Activated CD8-positive, alpha-beta T cell treated with anti-CD3 and anti-CD28 coated beads, Interleukin-2, amount 10 ng/mL, durations not matched to agents 7 days and 5 days (primary cell): ENCODE measurements around the gene GNA12. TPM values are rescaled to one million over a fixed set of nuclear protein-coding genes. Genes with fewer than 3 reads are reported as not detected.

Experiments
- ATAC-seq: fragments of 150-1000 bp; cut with Tn5 transposase; one replicate; pipeline ENCODE4 v1.10.0; 2021; ENCODE audit warnings: moderate library complexity
- CTCF ChIA-PET: fragments of 350-600 bp; sonication (Branson Sonifier 250); formaldehyde crosslinking; loops from one replicate; lab custom pipeline; 2021; ENCODE audit warnings: antibody characterized with exemption; lab: Charles Lee
- POLR2A ChIA-PET: fragments of 350-600 bp; sonication (Branson Sonifier 250); formaldehyde crosslinking; loops from one replicate; lab custom pipeline; 2021; ENCODE audit warnings: antibody characterized with exemption; lab: Charles Lee
- DNase-seq: peaks from one replicate; pipeline ENCODE4 v3.0.0-alpha.2; 2020
- H3K27ac Mint-ChIP-seq: one replicate; pipeline ENCODE4 v1.8.0; 2021; ENCODE audit warnings: mild to moderate bottlenecking, mixed read lengths
- H3K27me3 Mint-ChIP-seq: one replicate; pipeline ENCODE4 v1.8.0; 2021; ENCODE audit warnings: low read depth, mixed read lengths
- H3K36me3 Mint-ChIP-seq: one replicate; pipeline ENCODE4 v1.8.0; 2021; ENCODE audit warnings: low read depth, mixed read lengths
- H3K4me1 Mint-ChIP-seq: one replicate; pipeline ENCODE4 v1.8.0; 2021; ENCODE audit warnings: low read depth, mixed read lengths
- H3K4me3 Mint-ChIP-seq: one replicate; pipeline ENCODE4 v1.8.0; 2021; ENCODE audit warnings: mild to moderate bottlenecking, mixed read lengths
- H3K9me3 Mint-ChIP-seq: one replicate; pipeline ENCODE4 v1.8.0; 2022; ENCODE audit warnings: mixed read lengths; ENCODE audit not compliant: insufficient read depth
- total RNA-seq, 2 experiments: library from RNA; stranded (reverse); gene quantifications; one replicate each; pipeline ENCODE4 v1.2.3, GENCODE V29; 2021

The GNA12 gene
- total RNA-seq, 2 experiments from 2014 or later: 17.9 to 18.1 TPM

DNA sequence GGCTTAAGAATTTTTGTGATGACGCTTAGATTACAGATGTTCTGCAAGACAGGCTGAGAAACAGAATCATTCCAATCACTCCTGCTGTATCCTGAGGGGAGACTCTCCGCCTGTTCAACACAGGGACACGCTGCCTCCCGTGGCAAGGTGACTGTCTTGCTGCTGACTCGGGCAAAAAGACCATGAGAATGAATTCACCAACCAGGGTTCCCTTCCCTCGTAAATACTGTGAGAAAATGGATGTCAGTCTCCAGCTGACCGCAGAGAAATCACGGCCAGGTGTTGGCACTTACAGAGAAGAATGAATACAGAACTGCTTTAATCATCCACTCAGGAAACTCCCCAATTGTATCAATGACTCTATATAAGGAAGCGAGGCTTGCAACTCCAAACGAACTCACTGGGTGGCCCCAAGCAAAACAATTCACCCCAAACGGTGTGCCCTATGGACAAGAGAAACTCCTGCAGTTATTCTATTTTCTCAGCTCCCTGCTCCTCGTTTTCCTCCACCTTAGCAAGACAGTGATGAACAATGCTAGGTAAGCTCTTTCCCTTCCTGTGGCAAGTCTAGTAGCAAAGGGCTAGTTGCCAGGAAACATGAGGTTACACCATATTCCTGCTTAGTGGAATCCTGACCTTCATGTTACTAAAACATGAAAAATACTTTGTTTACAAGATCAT is 22.8 kb downstream of the GNA12 start:
- H3K4me1 Mint-ChIP-seq: peaks cover 16% of the 10 kb centered on the region
- ChIA-PET POLR2A (no interaction called here), CTCF (interaction anchor here (1.3 kb wide), 1 partner anchor 8 kb away, joined by 3 read pairs; no protein-coding TSS in a partner anchor)
- no peaks in the 10 kb centered on the region for H3K27me3 Mint-ChIP-seq
- ATAC-seq: no peak
- DNase-seq: no peak
- no peak overlapping the region for H3K27ac Mint-ChIP-seq
- no peaks in the 10 kb centered on the region for H3K36me3 Mint-ChIP-seq
- H3K4me3 Mint-ChIP-seq: no peak overlapping the region
- no peaks in the 10 kb centered on the region for H3K9me3 Mint-ChIP-seq

DNA sequence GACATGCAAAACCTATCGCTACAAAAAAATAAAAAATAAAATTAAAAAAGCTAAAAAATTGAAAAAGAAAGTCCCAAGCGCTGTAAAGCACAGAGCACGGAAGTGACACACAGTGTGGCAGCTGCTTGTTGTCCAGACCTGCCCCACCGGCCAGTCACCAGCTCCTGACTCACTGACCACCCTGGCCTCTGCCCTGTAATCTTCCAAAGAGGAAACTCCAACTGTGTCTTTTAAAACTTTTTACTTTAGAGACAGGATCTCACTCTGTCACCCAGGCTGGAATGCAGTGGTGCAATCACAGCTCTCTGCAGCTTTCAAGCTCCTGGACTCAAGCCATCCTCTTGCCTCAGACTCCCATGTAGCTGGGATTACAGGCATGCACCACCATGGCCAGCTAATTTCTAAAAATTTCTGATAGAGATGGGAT is 23.6 kb downstream of the GNA12 start:
- ChIA-PET CTCF (interaction anchor here (1.2 kb wide), 1 partner anchor 101 kb away, joined by 3 read pairs; no protein-coding TSS in a partner anchor), POLR2A (no interaction called here)
- ATAC-seq (no peak), DNase-seq (no peak)
- Mint-ChIP-seq H3K36me3 (no peaks in the 10 kb centered on the region), H3K4me3 (no peak overlapping the region), H3K27ac (no peak overlapping the region), H3K4me1 (peaks cover 16% of the 10 kb centered on the region), H3K9me3 (no peaks in the 10 kb centered on the region), H3K27me3 (no peaks in the 10 kb centered on the region)

- Mint-ChIP-seq H3K4me3 (no peak overlapping the region), H3K27ac (no peak overlapping the region), H3K27me3 (no peaks in the 10 kb centered on the region), H3K4me1 (peaks cover 13% of the 10 kb centered on the region), H3K36me3 (no peaks in the 10 kb centered on the region), H3K9me3 (no peaks in the 10 kb centered on the region)
- ChIA-PET CTCF (interaction anchor here (1.2 kb wide), 1 partner anchor 101 kb away, joined by 3 read pairs; no protein-coding TSS in a partner anchor), POLR2A (no interaction called here)
- ATAC-seq: no peak
- DNase-seq: no peak
Measured at GRCh38 chr7:2819954-2820397, 24.1 kb downstream of the GNA12 start.

- DNase-seq: no peak
- ChIA-PET POLR2A (interaction anchor here (0.9 kb wide), 1 partner anchor 207 kb away, joined by 3 read pairs; no protein-coding TSS in a partner anchor), CTCF (interaction anchor here (1.2 kb wide), 1 partner anchor 100 kb away, joined by 3 read pairs; no protein-coding TSS in a partner anchor)
- Mint-ChIP-seq H3K27ac (no peak overlapping the region), H3K4me3 (no peak overlapping the region), H3K4me1 (peaks cover 7% of the 10 kb centered on the region), H3K36me3 (no peaks in the 10 kb centered on the region), H3K9me3 (no peaks in the 10 kb centered on the region), H3K27me3 (no peaks in the 10 kb centered on the region)
- no peak for ATAC-seq
Measured at GRCh38 chr7:2819161-2819953, 24.8 kb downstream of the GNA12 start.

- CTCF ChIA-PET: no interaction called here
- Mint-ChIP-seq H3K36me3 (no peaks in the 10 kb centered on the region), H3K4me3 (no peak overlapping the region), H3K27me3 (no peaks in the 10 kb centered on the region), H3K9me3 (no peaks in the 10 kb centered on the region), H3K27ac (no peak overlapping the region), H3K4me1 (peaks cover 5% of the 10 kb centered on the region)
- POLR2A ChIA-PET: interaction anchor here (0.9 kb wide), 1 partner anchor 206 kb away, joined by 3 read pairs; no protein-coding TSS in a partner anchor
- DNase-seq (no peak), ATAC-seq (no peak)
Measured at GRCh38 chr7:2818653-2819052, 25.5 kb downstream of the GNA12 start.

DNA sequence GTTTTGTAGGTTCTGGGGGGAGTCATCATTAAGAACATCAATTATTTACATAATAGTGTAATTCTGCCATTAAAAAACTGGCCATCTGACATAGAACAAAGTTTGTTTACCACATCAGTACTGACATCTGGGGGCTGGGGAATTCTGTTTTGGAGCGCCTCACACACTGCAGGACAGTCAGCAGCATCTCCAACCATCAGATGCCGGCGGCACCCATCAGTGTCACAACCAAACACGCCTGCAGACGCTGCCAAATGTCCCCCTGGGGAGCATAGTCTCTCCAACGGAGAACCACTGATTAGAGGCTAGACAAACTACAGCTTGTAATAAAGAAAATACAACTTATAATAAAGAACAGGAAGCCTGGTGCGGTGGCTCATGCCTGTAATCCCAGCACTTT is 26.0 kb downstream of the GNA12 start:
- ChIA-PET CTCF (no interaction called here), POLR2A (no interaction called here)
- peaks cover 5% of the 10 kb centered on the region for H3K4me1 Mint-ChIP-seq
- H3K36me3 Mint-ChIP-seq: no peaks in the 10 kb centered on the region
- H3K9me3 Mint-ChIP-seq: no peaks in the 10 kb centered on the region
- H3K27ac Mint-ChIP-seq: no peak overlapping the region
- DNase-seq (no peak), ATAC-seq (no peak)
- no peaks in the 10 kb centered on the region for H3K27me3 Mint-ChIP-seq
- no peak overlapping the region for H3K4me3 Mint-ChIP-seq

- CTCF ChIA-PET: no interaction called here
Measured at GRCh38 chr7:2817456-2817855, 26.7 kb downstream of the GNA12 start.

DNA sequence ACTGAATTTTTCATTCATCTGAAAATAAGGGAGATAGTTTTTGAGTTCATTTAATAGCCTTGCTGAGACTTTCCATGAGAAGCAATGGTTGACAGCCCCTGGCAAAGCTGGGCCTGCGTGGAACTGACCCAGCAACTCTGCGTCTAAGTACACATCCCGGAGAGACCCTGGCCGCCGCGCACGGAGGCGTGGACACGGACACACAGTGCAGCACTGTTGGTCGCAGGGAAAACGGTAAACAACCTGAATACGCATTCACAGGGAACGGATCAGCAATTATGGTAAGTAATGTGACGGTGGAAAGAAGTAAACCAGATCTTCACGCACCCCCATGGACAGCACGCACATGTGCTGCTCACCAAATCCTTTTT is 28.2 kb downstream of the GNA12 start:
- Mint-ChIP-seq H3K27ac (no peak overlapping the region), H3K4me3 (no peak overlapping the region), H3K27me3 (no peaks in the 10 kb centered on the region), H3K4me1 (no peaks in the 10 kb centered on the region), H3K9me3 (no peaks in the 10 kb centered on the region), H3K36me3 (no peaks in the 10 kb centered on the region)
- POLR2A ChIA-PET: interaction anchor here (0.6 to 0.7 kb wide), 2 partner anchors 31 to 103 kb away, joined by 3 read pairs; no protein-coding TSS in a partner anchor
- no peak for DNase-seq
- ATAC-seq: no peak
- CTCF ChIA-PET: no interaction called here

More at GRCh38 chr7:2817456-2817855, 26.7 kb downstream of the GNA12 start:
- Mint-ChIP-seq H3K9me3 (no peaks in the 10 kb centered on the region), H3K4me3 (no peak overlapping the region), H3K4me1 (peaks cover 5% of the 10 kb centered on the region), H3K27me3 (no peaks in the 10 kb centered on the region), H3K36me3 (no peaks in the 10 kb centered on the region), H3K27ac (no peak overlapping the region)
- DNase-seq: no peak
- POLR2A ChIA-PET: no interaction called here
- ATAC-seq: no peak

DNA sequence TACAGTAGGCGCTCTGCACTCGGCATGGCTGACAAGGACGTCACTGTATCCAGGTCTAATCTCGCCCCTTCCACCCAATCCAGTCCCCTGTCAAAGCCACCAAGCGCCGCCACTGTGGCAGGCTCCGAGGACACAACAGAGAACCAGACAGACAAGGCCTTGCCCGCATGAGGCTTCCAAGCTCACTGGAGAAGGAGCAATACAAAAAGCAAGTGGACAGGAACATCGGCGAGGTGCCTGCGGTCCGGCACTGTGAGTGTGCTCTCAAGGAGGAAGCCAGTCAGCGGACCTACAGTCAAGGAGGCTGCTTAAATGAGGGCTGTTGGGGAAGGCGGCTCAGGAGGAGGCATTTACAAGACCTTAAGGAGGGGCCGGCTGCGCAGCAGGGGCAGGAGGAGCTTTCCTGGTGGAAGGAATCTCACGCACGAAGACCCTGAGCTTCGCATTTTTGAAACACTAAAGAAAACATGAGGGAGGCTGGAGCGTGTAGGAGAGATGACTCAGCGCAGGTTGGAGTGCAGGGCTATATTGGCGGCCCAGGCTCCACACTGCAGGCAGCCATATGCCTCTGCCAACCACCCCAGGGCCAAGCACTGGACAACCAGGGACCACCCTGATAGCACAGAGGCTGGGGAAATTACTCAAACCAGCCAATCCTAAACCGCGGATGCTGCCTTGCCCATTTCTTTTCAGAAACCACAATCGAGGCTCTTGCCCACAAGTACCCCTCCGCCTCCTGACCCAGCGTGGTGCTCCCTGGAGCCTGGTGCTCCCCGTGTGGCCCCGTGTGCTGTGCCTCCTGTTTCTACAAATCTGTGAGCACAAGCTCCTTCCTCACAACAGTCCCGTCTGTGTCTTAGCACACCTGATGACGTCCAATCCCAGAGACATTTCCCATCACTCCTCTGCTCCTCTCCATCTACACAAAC is 28.9 kb downstream of the GNA12 start:
- Mint-ChIP-seq H3K4me3 (no peak overlapping the region), H3K27ac (no peak overlapping the region), H3K4me1 (no peaks in the 10 kb centered on the region), H3K36me3 (no peaks in the 10 kb centered on the region), H3K9me3 (no peaks in the 10 kb centered on the region), H3K27me3 (no peaks in the 10 kb centered on the region)
- ChIA-PET POLR2A (interaction anchor here (0.6 to 0.7 kb wide), 2 partner anchors 30 to 104 kb away, joined by 3 read pairs; no protein-coding TSS in a partner anchor), CTCF (no interaction called here)
- ATAC-seq: no peak
- no peak for DNase-seq

DNA sequence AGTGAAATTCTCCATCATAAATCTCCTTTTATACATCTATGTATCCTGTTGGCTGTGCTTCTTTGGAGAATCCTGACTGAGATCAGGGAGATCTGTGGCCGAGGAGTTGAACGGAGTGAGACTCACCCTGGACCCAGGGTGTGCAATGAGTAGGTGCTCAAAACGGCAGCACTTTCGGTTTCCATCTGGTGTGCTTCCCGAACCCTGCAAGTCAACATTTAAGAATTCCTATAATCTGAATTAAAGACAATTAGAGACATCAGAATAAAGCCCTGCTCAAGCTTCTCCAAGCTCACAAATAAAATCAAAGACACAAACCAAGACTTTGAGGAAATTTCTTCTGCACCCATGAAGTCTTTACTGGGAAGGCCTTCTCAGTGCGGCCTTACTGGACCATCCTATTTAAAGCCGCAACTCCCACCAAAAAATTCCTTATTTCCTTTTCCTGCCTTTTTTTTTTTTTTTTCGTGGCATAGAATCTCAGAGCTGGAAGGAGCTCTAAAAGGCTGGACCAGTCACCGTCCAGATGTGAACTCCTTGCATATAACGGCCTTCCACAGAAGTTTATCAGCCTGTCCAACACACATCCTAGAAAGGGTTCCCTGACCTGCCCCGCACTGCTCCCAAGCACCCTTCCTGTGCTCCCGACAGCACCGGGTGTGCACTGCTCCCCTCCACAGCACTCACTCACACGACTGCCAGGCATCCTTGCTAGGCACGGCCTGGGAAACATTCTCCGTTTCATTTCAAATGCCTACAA is 29.7 kb downstream of the GNA12 start:
- no peak for DNase-seq
- Mint-ChIP-seq H3K4me3 (no peak overlapping the region), H3K27me3 (no peaks in the 10 kb centered on the region), H3K27ac (no peak overlapping the region), H3K9me3 (no peaks in the 10 kb centered on the region), H3K4me1 (no peaks in the 10 kb centered on the region), H3K36me3 (no peaks in the 10 kb centered on the region)
- no peak for ATAC-seq
- ChIA-PET POLR2A (no interaction called here), CTCF (no interaction called here)
